Putamen (tissue), 1 donor: Measurements from ENCODE around the gene ABTB2.

Experiments
- DNase-seq: peaks from one replicate; pipeline ENCODE4 v3.0.0-alpha.2; 2016; ENCODE audit warnings: low spot score

The ABTB2 gene

GRCh38 chr11:34315394-34315793 lies 42.4 kb downstream of the ABTB2 start:
- DNase-seq: no peak

GRCh38 chr11:34314936-34315335 lies 42.9 kb downstream of the ABTB2 start:
- no peak for DNase-seq

GRCh38 chr11:34314176-34314575 lies 43.6 kb downstream of the ABTB2 start:
- DNase-seq: no peak

GRCh38 chr11:34313099-34313517 lies 44.7 kb downstream of the ABTB2 start:
- no peak for DNase-seq

- no peak for DNase-seq
Measured at GRCh38 chr11:34311126-34311525, 46.7 kb downstream of the ABTB2 start.

- no peak for DNase-seq
Measured at GRCh38 chr11:34309965-34310364, 47.8 kb downstream of the ABTB2 start.

- DNase-seq: no peak
Measured at GRCh38 chr11:34308913-34309585, 48.8 kb downstream of the ABTB2 start.

- DNase-seq: no peak
Measured at GRCh38 chr11:34308049-34308912, 49.5 kb downstream of the ABTB2 start.

GRCh38 chr11:34305780-34306179 lies 52.0 kb downstream of the ABTB2 start:
- no peak for DNase-seq

- no peak for DNase-seq
Measured at GRCh38 chr11:34305193-34305592, 52.6 kb downstream of the ABTB2 start.

GRCh38 chr11:34303028-34303570 lies 54.7 kb downstream of the ABTB2 start:
- DNase-seq: no peak

- DNase-seq: no peak
Measured at GRCh38 chr11:34302046-34302921, 55.5 kb downstream of the ABTB2 start.

- no peak for DNase-seq
Measured at GRCh38 chr11:34300926-34301295, 56.9 kb downstream of the ABTB2 start.

- no peak for DNase-seq
Measured at GRCh38 chr11:34300026-34300925, 57.5 kb downstream of the ABTB2 start.

- no peak for DNase-seq
Measured at GRCh38 chr11:34299284-34299972, 58.4 kb downstream of the ABTB2 start.

GRCh38 chr11:34298871-34299270 lies 58.9 kb downstream of the ABTB2 start:
- DNase-seq: no peak

- no peak for DNase-seq
Measured at GRCh38 chr11:34296412-34296811, 61.4 kb downstream of the ABTB2 start.

GRCh38 chr11:34292546-34292945 lies 65.3 kb downstream of the ABTB2 start:
- no peak for DNase-seq

- no peak for DNase-seq
Measured at GRCh38 chr11:34292111-34292510, 65.7 kb downstream of the ABTB2 start.

- DNase-seq: no peak
Measured at GRCh38 chr11:34290926-34291325, 66.9 kb downstream of the ABTB2 start.

GRCh38 chr11:34288492-34288891 lies 69.3 kb downstream of the ABTB2 start:
- DNase-seq: no peak
